NCI-H446 (cell line): ENCODE results near the gene PTPRM.

Experiments used
- DNase-seq, 2 experiments: peaks; one replicate each; lab custom pipeline; 2025; lab: John Stamatoyannopoulos, UW

PTPRM gene

GRCh38 chr18:8283891-8284585 lies 716.9 kb downstream of the PTPRM start:
- no peak for DNase-seq

- no peak for DNase-seq
Measured at GRCh38 chr18:8286303-8286702, 719.2 kb downstream of the PTPRM start.

DNA sequence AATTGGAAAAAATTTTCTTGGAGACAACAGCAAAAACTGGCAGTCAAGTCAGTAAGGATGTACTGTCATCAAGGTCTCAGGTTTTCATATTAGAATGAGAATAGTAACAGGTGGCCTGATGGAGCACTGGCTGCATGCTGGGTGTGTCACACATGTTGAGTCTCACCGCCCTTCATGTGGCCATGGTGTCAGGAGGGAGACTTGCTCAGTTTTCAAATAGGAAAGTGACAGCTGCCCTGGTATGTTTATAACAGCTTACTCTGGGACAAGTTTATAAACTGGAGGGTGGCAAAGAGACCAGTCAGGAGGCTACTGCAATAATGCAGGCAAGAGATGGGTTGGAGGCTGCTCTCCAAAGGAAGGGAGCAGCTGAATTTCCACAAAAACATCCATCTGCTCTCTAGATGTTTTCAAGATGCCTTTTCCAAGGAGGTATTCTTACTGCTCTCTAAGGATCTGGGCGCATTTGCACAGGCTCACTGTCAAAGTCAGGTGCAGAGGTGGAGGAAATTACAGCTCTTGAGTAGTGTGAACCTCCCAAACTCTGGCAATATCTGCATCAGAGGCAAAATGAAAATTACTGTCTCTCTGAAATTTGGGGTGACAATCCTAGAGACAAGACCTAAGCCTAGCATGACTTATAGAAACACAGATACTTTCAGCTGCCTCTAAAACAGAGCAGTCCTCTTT lies 720.2 kb downstream of the PTPRM start:
- no peak for DNase-seq

- DNase-seq: no peak
Measured at GRCh38 chr18:8288472-8289195, 721.5 kb downstream of the PTPRM start.

DNA sequence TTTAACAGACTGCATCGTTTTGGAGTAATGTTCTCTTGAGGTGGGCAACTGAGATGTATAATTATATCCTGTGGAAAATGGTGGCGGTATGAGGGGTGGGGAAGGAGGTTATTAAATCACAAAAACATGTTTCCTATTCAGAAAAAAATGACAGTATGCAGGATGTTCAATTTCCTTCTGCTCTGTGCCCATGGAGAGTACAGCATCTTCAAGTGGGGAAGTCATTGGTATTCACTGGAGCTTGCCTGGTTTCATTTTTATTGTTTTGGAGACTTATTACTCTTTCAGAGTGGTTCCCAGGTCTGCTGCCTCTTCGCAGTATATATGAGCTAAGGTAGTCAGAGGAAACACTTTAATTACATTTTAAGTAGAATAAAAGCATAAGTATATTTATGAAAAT lies 723.3 kb downstream of the PTPRM start:
- DNase-seq: no peak

DNA sequence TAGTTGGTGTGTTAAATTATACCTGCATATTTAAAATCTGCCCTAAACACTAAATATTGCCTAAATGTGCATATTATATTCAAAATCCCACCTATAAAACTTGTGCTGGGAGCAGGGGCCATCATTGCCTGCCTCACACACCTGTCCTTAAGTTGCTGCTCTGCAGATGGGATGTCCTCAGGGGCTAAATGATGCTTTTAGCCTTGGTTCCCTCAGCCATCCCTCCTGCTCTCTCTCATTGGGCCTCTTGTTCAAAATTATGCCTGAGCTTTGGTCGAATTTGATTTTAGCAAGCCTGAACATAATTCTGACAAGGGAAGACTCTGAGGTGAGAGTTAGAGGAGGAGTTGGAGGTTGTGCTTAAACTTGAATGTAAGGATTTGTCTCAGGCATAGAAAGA lies 723.8 kb downstream of the PTPRM start:
- DNase-seq: no peak

DNA sequence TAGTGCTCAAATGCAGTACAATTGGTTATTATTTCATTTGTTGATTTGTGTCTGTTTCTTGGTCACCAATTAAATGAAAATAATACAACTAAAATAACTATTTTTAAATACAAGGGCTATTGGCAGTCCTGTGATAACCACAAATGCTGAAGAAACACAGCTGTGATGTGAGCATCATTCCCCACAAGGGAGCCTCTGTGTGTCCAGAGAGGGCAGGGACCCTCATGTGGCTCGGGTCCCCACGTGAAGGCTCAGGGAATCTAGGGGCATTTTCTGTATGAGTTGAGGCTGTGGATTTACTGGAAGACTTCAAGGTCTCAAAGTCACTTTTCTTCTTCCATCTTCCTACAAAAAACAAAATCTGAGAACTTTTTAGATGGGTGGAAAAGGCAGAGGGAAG lies 726.1 kb downstream of the PTPRM start:
- no peak for DNase-seq

DNA sequence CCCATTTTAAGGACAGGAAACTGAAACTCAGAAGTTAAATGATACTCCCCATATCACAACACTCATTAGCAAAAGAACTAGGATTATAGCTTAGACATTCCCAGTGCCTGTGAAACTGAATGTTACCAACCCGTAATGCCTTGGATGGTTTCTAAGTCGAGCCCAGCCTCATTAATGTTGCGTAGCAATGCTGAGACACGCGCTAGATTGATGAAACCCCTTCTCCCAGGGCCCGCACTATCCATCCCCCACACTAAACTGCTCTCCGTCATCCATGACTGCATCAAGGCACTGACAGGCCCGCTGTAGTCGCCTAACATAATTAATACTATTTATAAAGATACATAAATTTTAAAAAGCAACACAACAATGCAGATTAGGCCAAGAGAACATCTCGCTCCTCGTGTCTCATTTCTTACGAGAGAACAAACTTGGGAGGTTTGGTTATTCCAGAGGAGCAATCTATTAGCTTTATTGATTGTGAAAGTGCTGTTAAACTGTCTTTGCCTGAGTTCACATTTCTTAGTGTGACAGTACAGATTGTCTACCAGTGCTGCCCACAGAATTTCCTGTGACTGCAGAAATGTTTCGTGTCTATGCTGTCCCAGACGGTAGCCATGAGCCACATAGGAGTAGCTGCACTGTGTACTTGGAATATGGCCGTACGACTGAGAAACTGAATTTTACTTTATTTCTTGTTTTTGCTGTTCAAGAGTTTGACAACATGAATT lies 729.9 kb downstream of the PTPRM start:
- no peak for DNase-seq

GRCh38 chr18:8298186-8298585 lies 731.1 kb downstream of the PTPRM start:
- DNase-seq: no peak

- no peak for DNase-seq
Measured at GRCh38 chr18:8299054-8299980, 732.2 kb downstream of the PTPRM start.

DNA sequence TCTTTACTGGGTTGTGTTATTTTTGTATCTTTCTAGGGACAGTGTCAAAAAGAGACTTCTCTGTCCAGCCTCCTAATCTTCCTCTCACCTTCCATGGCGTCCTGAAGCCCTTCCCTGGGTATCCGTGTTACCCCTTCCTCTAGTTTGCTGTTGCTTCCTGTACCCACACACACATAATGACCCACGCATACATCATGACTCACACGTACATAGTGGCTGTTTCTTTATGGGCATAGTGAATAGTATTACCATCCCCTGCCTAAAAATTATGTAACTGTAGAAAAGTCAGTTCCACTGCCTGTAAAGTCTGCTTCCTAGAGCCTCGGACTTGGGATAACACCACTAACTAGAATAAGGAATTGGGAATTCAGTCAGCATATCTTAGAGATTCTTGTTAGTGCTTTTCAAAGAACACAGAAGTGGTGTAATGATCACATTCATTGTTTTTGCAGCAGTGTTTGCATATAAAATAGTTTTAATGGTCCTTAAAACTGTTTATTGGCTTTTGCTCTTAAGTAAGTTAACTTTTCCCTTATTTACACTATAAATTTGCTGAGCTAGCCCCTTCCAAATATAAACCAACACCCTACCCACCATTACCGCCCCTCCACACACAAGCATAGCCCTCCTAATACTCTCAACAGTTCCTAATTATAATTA lies 733.8 kb downstream of the PTPRM start:
- DNase-seq: no peak

DNA sequence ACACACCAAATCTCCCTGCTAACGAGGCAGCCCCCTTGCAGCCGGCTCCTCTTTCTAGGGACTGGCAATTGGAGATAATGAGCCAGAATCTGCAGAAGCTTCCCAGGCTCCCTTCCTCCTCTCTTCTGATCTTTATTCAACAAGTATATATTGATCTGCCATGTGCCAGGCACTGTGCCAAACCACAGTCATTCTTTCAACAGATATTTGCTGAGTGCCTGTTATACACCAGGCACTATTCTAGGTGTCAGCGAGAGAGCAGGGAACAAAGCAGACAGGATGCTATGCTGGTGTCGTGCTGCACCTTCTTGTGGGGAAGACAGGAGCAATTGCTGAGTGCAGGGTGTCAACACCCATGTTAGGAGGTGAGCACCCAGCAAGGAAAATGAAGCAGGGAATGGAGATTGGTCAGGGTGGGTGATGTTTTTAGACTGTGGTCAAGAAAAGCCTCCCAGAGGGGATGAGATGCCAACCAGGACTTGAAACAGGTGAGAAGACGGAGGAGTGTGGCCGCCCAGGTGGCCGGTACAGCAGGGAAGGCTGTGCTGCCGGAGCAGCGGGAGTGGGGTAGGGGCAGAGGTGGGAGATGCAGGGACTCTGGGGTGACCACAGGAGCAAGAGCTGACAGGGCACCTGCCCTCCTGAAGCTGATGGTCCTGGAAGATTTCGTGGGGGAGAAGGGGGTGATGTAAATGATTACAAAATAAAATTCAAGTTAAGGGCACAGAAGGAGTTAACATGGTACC lies 734.5 kb downstream of the PTPRM start:
- no peak for DNase-seq

DNA sequence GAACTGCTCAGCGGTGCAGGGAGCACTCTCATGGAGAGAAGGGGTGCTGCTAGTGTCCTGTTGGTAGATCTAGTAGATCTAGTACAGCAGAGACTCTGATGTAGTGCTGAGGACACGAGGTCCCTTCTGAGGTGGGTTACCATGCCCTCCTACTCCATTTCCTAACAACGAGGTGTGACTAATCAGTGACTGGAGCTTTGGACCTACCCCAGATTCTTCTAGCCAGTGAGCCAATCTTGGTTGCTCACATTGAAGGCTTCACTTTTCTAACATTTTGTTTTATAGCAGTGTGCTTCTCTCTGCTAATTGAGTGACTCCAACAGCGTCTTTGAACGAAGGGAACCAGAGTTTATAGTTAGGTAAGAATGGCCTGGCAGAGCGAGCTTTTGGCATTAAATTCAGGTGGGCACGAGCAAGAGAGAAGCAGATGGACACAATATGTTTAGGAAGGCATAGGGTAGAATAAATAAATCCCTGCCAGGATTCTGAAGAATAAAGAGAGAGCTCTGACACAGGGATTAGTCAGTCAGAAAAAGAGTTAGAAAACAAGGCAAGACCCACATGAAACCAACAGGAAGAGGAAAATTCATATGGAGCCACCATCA lies 736.1 kb downstream of the PTPRM start:
- DNase-seq: no peak

- no peak for DNase-seq
Measured at GRCh38 chr18:8307960-8308359, 740.8 kb downstream of the PTPRM start.

GRCh38 chr18:8313043-8313442 lies 745.9 kb downstream of the PTPRM start:
- DNase-seq: no peak

- no peak for DNase-seq
Measured at GRCh38 chr18:8314124-8314523, 747.0 kb downstream of the PTPRM start.

DNA sequence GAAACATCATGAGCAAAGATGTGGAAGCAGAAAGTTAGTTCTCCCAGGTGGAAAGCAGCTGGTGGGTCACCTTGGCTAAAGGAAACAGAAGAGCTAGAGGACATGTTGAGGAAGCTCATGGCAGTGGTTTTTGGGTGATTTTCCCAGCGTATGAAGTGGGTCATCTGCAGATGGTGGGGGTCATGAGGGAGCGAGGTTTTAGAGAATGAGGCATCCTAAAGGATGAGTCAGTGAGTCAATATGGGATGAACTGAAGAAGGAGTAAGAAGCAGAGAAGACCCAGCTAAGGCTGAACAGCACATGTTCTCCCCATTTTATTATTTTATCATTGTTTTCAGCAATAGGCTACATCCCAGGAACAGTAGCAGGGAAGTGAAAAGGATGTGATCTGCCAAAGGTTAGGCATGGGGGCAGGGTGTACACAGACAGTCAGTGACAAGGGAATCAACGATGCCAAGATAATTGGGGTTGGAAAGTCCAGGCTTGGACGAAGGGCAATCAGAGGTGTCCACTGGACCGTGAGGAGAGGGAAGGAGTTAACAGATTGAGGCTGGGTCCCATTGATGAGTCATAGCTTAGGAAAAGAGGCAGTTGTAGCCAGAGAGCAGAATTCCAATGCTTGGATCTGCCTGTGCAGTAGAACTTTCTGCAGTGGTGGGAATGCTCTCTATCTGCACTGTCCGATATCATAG lies 752.8 kb downstream of the PTPRM start:
- no peak for DNase-seq

- DNase-seq: no peak
Measured at GRCh38 chr18:8322486-8322885, 755.4 kb downstream of the PTPRM start.
